ENCODE data around the gene SCO2. TPM values are rescaled to one million over a fixed set of nuclear protein-coding genes. Genes with fewer than 3 reads are reported as not detected.
A peak's percentile ranks its signal among the peaks of the same experiment; 100 is the strongest.

The SCO2 gene
- total RNA-seq, 2 experiments from 2014 or later, result 8.1 to 12.8 TPM

DNA sequence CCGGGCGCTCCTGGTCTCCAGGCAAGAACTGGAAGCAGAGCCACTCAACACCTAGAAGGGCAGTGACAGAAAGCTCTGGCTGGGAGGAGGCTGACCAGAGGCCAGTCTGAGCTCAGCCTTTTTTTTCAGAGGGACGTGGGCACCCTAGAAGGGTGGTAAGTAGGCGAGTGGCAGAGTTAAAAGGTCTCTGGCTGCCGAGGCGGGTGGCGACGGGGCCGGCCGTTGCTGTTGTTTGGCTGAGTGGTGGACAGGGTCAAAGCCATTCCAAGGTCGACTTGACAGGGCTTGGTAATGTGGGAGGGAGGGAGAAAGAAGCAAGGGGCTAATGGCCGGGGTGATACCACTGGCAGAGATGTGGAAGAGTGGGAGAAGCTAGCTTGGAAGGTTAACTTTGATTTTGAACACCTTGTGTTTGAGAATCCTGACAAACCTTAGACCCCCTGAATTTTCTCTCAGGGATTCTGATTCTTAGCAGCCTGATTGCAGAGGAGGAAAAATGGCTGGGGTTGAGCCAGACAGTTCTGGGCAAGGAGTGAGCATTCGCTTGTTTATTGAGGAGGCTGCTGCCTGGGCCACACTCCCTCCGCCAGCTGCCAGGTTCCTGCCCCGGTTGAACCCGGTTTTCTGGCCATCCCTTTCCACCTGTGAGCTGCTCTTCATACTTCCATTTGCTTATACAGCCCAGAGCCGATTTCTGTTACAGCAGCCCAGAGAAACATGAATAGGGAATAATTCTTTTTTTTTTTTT lies 38.2 kb upstream of the SCO2 start:
- H3K4me3 Mint-ChIP-seq, result peak overlapping the region; percentile 92
- DNase-seq (no peak), ATAC-seq (ENCODE audit: low read depth) (no peak)
- peaks cover 14% of the 10 kb centered on the region for H3K4me1 Mint-ChIP-seq
- peaks cover 3% of the 10 kb centered on the region for H3K36me3 Mint-ChIP-seq
- peak overlapping the region; percentile 69 for H3K27ac Mint-ChIP-seq
- H3K27me3 Mint-ChIP-seq, result peaks cover 17% of the 10 kb centered on the region
- no peaks in the 10 kb centered on the region for H3K9me3 Mint-ChIP-seq
- POLR2A ChIA-PET, result interaction anchor here (0.9 to 5.1 kb wide), 15 partner anchors 8 to 94 kb away, joined by 3 to 127 read pairs (median 9); partner anchors contain the start of genes CHKB, CPT1B, KLHDC7B and LMF2

DNA sequence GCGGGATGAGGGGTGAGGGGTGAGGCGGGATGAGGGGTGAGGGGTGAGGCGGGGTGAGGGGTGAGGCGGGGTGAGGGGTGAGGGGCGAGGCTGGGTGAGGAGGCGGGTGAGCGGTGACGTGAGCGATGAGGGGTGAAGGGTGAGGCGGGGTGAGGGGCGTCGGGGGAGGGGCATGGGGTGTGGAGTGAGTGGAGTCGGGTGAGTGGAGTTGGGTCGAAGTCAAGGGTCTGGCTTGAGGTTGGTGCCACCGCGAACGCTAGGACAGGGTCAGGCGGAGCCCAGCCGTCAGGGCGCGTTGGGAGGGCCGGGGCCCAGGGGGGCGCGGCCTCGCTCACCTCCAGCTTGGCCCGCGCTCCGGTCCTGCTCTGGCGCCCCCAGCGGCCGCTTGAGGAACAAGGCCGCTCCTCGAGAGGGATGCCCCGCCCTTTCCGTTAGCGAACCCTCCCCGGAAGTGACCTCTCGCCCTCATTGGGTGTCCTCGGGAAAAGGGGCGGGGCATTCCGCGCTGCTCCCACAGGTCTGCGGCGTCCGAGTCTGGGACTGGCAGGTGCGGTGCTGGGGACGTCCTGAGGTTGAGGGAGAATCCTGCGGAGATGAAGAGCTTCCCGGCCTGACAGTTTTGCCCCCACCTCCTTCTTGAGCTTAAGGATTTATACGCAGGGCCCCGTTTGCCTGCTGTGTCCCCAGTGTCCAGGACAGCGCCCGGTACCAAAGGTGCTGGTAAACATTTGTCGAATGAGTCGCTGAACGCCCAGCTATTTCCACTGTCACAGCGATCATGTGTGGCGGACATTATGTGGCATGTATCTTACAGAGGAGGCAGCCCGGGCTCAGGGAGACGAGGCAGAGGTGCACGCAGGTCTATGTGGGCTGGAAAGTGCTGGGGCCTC lies 37.4 kb upstream of the SCO2 start, which contains the start of gene SYCE3:
Gene SYCE3, minus strand, starts transcription at position 397 of the 890 bp plus-strand sequence. CDS start 6,514 bp downstream, outside the sequence.
- POLR2A ChIA-PET, result interaction anchor here (0.9 to 5.1 kb wide), 17 partner anchors 9 to 93 kb away, joined by 3 to 127 read pairs (median 6); partner anchors contain the start of genes CHKB, CPT1B, KLHDC7B and LMF2
- Mint-ChIP-seq H3K4me3 (peak within 1 kb of the TSS; percentile 92), H3K4me1 (peaks cover 14% of the 10 kb centered on the region), H3K27ac (peak within 1 kb of the TSS; percentile 91), H3K36me3 (peaks cover 1% of the 10 kb centered on the region), H3K9me3 (no peaks in the 10 kb centered on the region), H3K27me3 (peaks cover 17% of the 10 kb centered on the region)
- DNase-seq (peak; percentile 99), ATAC-seq (ENCODE audit: low read depth) (peak; percentile 92)

GRCh38 chr22:50561401-50562358 lies 36.3 kb upstream of the SCO2 start:
- Mint-ChIP-seq H3K9me3 (no peaks in the 10 kb centered on the region), H3K4me3 (peak overlapping the region; percentile 66), H3K36me3 (no peaks in the 10 kb centered on the region), H3K27me3 (peaks cover 17% of the 10 kb centered on the region), H3K4me1 (peaks cover 14% of the 10 kb centered on the region), H3K27ac (peak overlapping the region; percentile 91)
- POLR2A ChIA-PET, result interaction anchor here (0.6 to 2.0 kb wide), 4 partner anchors 14 to 51 kb away, joined by 3 to 7 read pairs (median 4); partner anchors contain the start of gene SCO2
- ATAC-seq (ENCODE audit: low read depth) (no peak), DNase-seq (no peak)

GRCh38 chr22:50560034-50560433 lies 34.6 kb upstream of the SCO2 start:
- no peaks in the 10 kb centered on the region for H3K9me3 Mint-ChIP-seq
- POLR2A ChIA-PET, result interaction anchor here (1.0 to 2.2 kb wide), 6 partner anchors 12 to 34 kb away, joined by 4 to 9 read pairs (median 5); partner anchors contain the start of genes CHKB, SCO2 and TYMP
- peaks cover 14% of the 10 kb centered on the region for H3K4me1 Mint-ChIP-seq
- H3K36me3 Mint-ChIP-seq, result no peaks in the 10 kb centered on the region
- no peak overlapping the region for H3K4me3 Mint-ChIP-seq
- ATAC-seq (ENCODE audit: low read depth), result no peak
- H3K27me3 Mint-ChIP-seq, result peaks cover 22% of the 10 kb centered on the region
- DNase-seq, result no peak
- no peak overlapping the region for H3K27ac Mint-ChIP-seq

GRCh38 chr22:50556703-50557102 lies 31.3 kb upstream of the SCO2 start:
- POLR2A ChIA-PET, result interaction anchor here (0.7 to 2.4 kb wide), 5 partner anchors 9 to 43 kb away, joined by 3 to 7 read pairs (median 3); partner anchors contain the start of gene SCO2
- no peak for ATAC-seq (ENCODE audit: low read depth)
- Mint-ChIP-seq H3K9me3 (no peaks in the 10 kb centered on the region), H3K4me1 (peaks cover 6% of the 10 kb centered on the region), H3K27ac (no peak overlapping the region), H3K27me3 (peaks cover 11% of the 10 kb centered on the region), H3K4me3 (no peak overlapping the region), H3K36me3 (no peaks in the 10 kb centered on the region)
- DNase-seq, result no peak

DNA sequence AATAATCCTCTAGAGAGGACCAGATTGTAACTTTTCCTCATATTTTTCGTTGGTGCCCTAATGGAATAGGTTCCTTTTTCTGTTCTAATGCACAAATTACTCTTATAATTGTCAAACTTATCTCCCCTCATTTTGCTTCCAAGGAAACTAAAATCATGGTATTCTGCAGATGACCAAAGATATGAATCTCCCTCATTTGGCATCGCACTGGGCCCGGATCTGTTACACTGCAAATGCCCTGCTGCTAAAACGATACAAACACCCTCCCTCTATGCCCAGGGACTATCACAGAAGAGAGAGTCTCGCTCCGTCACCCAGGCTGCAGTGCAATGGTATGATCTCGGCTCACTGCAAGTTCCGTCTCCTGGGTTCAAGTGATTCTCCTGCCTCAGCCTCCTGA lies 27.9 kb upstream of the SCO2 start:
- peaks cover 10% of the 10 kb centered on the region for H3K36me3 Mint-ChIP-seq
- peaks cover 5% of the 10 kb centered on the region for H3K27me3 Mint-ChIP-seq
- H3K9me3 Mint-ChIP-seq, result no peaks in the 10 kb centered on the region
- no peak overlapping the region for H3K27ac Mint-ChIP-seq
- H3K4me1 Mint-ChIP-seq, result peaks cover 10% of the 10 kb centered on the region
- POLR2A ChIA-PET, result interaction anchor here (0.6 to 9.8 kb wide), 3 partner anchors 14 to 257 kb away, joined by 4 to 300 read pairs (median 157); partner anchors contain the start of genes SCO2 and TYMP
- H3K4me3 Mint-ChIP-seq, result no peak overlapping the region
- DNase-seq (no peak), ATAC-seq (ENCODE audit: low read depth) (no peak)

GRCh38 chr22:50551160-50551752 lies 25.9 kb upstream of the SCO2 start:
- H3K4me3 Mint-ChIP-seq, result peak overlapping the region; percentile 29

DNA sequence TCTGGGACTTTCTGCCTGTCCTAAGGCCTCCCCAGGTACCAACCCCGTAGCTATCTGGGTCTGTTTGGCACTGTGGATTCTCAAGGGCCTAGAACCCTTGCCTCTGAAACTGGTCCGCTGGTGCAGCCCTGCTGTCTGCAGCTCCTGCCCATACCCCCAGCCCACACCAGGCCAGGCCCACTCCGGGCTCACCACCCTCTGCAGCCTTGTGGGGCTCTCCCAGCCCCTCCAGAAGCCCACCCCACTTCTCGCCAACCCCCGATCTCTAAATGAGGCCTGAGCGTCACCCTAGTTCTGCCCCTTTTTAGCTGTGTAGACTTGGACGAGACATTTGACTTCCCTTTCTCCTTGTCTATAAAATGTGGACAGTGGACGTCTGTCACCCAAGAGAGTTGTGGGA lies 25.0 kb upstream of the SCO2 start:
- H3K36me3 Mint-ChIP-seq, result peaks cover 10% of the 10 kb centered on the region
- peak overlapping the region; percentile 81 for H3K4me3 Mint-ChIP-seq
- peak overlapping the region; percentile 87 for H3K27ac Mint-ChIP-seq
- ATAC-seq (ENCODE audit: low read depth) (no peak), DNase-seq (no peak)
- H3K4me1 Mint-ChIP-seq, result peaks cover 22% of the 10 kb centered on the region
- H3K9me3 Mint-ChIP-seq, result no peaks in the 10 kb centered on the region
- H3K27me3 Mint-ChIP-seq, result no peaks in the 10 kb centered on the region
- POLR2A ChIA-PET, result interaction anchor here (1.0 to 9.8 kb wide), 8 partner anchors 11 to 71 kb away, joined by 4 to 300 read pairs (median 39); partner anchors contain the start of genes CHKB, LMF2, NCAPH2 and SCO2

More at GRCh38 chr22:50551160-50551752, 25.9 kb upstream of the SCO2 start:
- Mint-ChIP-seq H3K27ac (no peak overlapping the region), H3K9me3 (no peaks in the 10 kb centered on the region), H3K4me1 (peaks cover 15% of the 10 kb centered on the region), H3K27me3 (peaks cover 5% of the 10 kb centered on the region), H3K36me3 (peaks cover 10% of the 10 kb centered on the region)
- ATAC-seq (ENCODE audit: low read depth) (no peak), DNase-seq (no peak)
- POLR2A ChIA-PET, result interaction anchor here (0.7 to 9.8 kb wide), 7 partner anchors 12 to 70 kb away, joined by 3 to 300 read pairs (median 73); partner anchors contain the start of genes CHKB, LMF2, NCAPH2 and SCO2

GRCh38 chr22:50548921-50549790 lies 23.8 kb upstream of the SCO2 start:
- no peak for DNase-seq
- peak overlapping the region; percentile 91 for H3K27ac Mint-ChIP-seq

GRCh38 chr22:50548040-50548920 lies 22.9 kb upstream of the SCO2 start:
- ATAC-seq (ENCODE audit: low read depth) (peak; percentile 36), DNase-seq (peak; percentile 82)
- Mint-ChIP-seq H3K4me3 (peak overlapping the region; percentile 85), H3K36me3 (peaks cover 10% of the 10 kb centered on the region), H3K27ac (peak overlapping the region; percentile 94), H3K4me1 (peaks cover 32% of the 10 kb centered on the region), H3K9me3 (no peaks in the 10 kb centered on the region), H3K27me3 (no peaks in the 10 kb centered on the region)
- POLR2A ChIA-PET, result interaction anchor here (0.6 to 9.8 kb wide), 21 partner anchors 8 to 305 kb away, joined by 3 to 300 read pairs (median 7); partner anchors contain the start of genes CHKB, CPT1B, HDAC10 and LMF2

More at GRCh38 chr22:50548921-50549790, 23.8 kb upstream of the SCO2 start:
- no peaks in the 10 kb centered on the region for H3K9me3 Mint-ChIP-seq
- peaks cover 10% of the 10 kb centered on the region for H3K36me3 Mint-ChIP-seq
- no peaks in the 10 kb centered on the region for H3K27me3 Mint-ChIP-seq
- H3K4me1 Mint-ChIP-seq, result peaks cover 32% of the 10 kb centered on the region
- peak overlapping the region; percentile 81 for H3K4me3 Mint-ChIP-seq
- peak; percentile 7 for ATAC-seq (ENCODE audit: low read depth)
- POLR2A ChIA-PET, result interaction anchor here (0.8 to 9.8 kb wide), 16 partner anchors 8 to 305 kb away, joined by 3 to 300 read pairs (median 8); partner anchors contain the start of genes CPT1B, LMF2, NCAPH2 and SCO2

Measured in activated naive CD8-positive, alpha-beta T cell treated with anti-CD3 and anti-CD28 coated beads, Interleukin-2, amount 10 ng/mL, durations not matched to agents 7 days and 5 days (primary cell).